GM15510 (cell line): Measurements from ENCODE around the gene CYP4F3.

Experiments used
- POLR2A ChIP-seq: IDR thresholded peaks from 3 replicates; pipeline ENCODE4 v1.6.1; 2011; ENCODE audit warnings: borderline replicate concordance; ENCODE audit not compliant: insufficient read length; ENCODE audit errors: extremely low read depth

Gene CYP4F3

GRCh38 chr19:15644816-15645215 is 4.1 kb downstream of the CYP4F3 start:
- no peak for TF ChIP-seq POLR2A

DNA sequence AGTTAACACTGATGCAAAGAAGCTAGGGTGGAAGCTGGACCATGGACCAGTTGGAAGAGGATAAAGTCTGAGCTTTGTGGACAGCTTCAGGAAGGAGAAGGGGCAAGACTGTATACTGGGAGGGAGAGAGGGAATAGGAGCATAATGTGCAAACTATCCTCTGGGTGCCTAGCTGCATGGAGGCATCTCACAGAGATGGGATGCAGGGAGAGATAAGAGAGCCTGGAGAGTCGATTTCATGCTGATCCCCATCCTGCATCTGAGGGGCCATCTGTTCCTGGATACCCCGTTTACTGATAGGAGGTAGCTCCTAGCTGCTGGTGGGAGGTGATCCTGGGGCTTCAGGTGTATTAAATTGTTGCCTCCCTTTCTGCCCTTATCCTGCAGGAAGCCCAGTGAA is 8.8 kb downstream of the CYP4F3 start:
- no peak for TF ChIP-seq POLR2A

DNA sequence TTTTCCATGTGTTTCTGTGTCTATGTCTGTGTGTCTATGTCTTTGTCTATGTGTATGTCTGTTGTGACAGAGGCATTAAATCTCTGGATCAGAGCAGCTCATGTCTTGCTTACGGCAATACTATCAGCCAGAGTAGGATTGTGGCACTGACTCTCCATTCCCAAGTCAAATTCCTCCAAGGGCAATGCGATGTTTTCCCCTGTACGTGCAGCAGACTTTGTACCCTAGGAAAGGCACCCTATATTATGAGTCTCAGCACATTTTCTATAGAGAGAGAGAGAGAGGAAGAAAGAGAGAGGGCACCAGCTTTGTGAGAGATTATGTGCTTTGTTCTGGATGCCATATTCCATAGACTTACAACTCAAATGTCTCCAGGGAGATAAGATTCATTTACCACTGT is 11.1 kb downstream of the CYP4F3 start:
- TF ChIP-seq POLR2A, result no peak

- no peak for TF ChIP-seq POLR2A
Measured at GRCh38 chr19:15652559-15653278, 12.0 kb downstream of the CYP4F3 start.

- no peak for TF ChIP-seq POLR2A
Measured at GRCh38 chr19:15656467-15656866, 15.8 kb downstream of the CYP4F3 start.

DNA sequence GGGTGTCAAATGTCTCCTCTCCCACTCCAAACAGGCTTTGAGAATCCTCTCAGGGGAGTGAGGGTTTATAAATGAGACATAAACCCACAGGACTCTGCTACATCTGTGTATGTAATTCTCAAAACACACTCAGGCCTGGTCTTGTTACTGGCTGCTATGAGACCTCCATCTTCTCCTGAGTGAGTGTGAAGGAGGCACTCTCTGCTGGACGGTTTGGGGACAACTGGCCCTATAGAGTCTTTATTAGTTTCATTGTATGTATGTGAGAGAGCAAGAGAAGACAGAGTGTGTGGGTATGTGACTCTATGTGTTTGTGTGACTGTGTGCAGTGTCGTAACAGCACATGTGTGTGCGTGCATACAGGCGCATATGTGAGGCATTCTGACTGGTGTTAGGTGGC is 22.6 kb downstream of the CYP4F3 start:
- no peak for TF ChIP-seq POLR2A

- TF ChIP-seq POLR2A, result no peak
Measured at GRCh38 chr19:15666186-15666585, 25.5 kb downstream of the CYP4F3 start.

- TF ChIP-seq POLR2A, result no peak
Measured at GRCh38 chr19:15666883-15667282, 26.2 kb downstream of the CYP4F3 start.

- no peak for TF ChIP-seq POLR2A
Measured at GRCh38 chr19:15669440-15669839, 28.7 kb downstream of the CYP4F3 start.

DNA sequence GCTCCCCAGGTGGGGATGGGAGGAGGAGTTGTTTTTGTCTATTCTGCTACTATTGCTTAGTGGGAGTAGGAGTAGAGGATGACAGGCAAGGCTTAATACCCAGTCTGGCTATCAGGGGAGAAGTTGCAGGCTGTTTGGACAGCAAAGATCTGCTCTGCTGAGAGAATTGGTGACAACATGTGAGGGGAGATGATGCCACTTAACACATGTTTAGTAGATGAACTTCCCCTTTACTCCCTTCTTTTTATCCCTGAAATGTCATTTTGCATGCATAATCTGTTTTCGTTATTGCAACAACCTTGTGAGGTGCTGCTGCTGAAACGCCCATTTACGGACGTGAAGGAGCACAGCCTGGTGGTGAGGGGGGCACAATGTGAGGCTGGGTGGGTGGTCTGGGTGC is 29.2 kb downstream of the CYP4F3 start:
- no peak for TF ChIP-seq POLR2A

DNA sequence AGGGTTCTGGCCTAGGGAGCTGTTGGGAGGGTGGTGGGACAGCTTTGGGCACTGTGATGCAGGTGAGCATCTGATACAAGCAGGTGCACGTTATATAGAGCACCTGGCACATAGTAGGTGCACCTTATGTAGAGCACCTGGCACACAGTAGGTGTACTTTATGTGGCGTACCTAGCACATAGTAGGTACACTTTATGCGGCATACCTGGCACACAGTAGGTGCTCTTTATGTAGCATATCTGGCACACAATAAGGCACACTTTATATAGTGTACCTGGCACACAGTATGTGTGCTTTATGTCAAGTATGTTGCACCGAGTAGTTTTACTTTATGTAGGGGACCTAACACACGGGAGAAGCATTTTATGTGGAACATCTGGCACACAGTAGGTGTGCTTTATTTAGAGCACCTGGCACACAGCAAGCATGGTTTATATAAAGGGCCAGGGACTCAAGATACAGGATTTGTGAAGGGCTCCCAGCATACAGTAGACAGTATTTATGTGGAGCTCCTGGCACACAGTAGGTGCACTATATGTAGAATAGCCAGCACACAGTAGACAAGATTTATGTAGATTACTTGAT is 30.6 kb downstream of the CYP4F3 start:
- no peak for TF ChIP-seq POLR2A

DNA sequence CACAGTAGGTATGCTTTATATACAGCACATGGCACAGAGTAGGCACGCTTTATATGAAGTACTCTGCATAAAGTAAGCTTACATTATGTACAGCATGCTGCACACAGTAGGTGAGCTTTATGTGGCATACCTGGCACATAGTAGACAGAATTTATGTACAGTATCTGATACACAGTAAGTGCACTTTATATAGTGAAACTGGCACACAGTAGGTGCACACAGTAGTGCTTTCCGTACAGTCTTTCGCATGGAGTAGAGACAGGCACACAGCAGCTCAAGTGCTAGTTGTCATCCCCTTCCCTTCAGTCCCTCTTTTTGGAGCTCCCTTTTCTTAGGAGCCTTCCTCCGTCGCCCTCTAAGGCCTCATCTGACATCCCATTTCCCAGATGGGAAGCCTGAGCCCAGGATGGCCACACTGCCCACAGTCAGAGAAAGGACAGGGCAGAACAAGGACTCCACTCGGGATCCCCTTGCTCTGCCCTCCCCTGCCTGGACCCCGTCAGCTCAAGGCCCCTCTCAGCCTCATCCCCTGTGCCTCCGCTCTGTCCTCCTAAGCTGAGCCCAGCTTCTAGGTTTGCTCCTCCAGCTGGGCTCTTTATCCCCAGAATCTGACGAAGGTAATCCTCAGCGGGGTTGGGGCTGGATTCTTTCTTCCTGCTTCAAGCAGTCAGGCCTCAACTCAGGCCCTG is 31.3 kb downstream of the CYP4F3 start:
- no peak for TF ChIP-seq POLR2A

DNA sequence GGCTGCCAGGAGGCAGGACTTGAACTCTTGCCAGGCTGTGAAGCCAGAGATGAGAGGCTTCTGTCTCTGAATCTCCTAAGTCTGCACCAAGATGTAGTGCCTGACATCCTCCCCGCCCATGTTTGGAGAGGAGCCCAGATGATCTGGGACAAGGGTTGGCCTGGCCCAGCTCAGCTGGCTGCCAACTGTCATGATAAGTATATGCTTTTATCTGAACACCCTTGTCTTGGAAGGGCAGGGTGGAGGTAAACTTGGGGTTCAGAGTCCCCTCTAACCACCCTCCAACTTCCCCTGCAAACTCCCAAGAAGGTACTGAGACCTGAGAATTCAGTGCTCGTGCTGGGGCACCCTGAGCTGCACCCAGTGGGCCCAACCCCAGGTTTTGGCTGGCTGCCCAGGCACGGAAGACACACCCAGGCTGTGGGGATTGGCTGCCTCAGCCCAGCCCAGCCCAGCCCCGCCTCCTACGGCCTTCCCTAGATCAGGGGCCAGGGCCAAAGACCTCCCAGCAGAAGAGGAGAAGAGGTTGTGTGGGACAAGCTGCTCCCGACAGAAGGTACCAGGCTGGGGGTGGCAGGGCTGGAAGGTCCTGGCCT is 32.0 kb downstream of the CYP4F3 start, which contains the start of gene CYP4F12:
CYP4F12 (plus strand) TSS at position 508 of the 596 bp plus-strand sequence. CDS start 443 bp downstream, outside the sequence.
- no peak for TF ChIP-seq POLR2A

DNA sequence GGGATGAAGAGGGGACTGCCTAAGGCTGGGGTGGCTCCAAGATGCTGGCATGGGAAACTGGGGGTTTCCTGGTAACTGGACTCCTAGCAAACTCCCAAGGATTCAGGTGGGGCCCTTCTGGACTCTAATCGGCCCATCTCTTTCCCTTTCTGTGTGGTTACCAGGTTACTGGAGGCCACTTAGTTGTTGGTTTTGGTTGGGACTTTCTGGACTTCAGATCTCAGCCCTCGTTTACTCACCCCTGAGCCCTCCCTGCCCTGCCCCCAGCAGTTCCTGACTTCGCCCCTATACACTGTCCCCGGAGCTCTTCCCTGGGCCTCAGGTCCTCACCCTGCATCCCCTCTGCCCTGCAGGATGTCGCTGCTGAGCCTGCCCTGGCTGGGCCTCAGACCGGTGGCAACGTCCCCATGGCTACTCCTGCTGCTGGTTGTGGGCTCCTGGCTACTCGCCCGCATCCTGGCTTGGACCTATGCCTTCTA is 32.5 kb downstream of the CYP4F3 start:
- no peak for TF ChIP-seq POLR2A

- no peak for TF ChIP-seq POLR2A
Measured at GRCh38 chr19:15675560-15675959, 34.9 kb downstream of the CYP4F3 start.

DNA sequence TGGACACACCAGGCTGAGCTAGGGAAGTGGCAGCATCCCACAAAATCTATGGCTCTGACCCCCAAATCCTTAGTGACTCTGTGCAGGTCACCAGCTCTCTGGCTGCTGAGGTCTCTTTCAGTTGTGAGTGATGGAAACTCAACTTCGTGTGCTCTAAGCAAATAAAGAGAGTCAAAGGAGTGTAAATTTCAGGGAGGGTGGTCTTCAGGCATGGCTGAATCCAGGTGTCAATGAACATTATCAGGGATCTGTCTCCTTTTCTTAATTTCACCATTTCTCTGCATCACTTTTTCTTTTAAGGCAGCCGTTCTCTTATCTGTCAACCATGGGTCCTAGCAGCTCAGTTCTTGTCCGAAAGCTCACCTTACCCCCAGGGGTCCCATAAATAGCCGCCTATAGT is 38.4 kb downstream of the CYP4F3 start:
- no peak for TF ChIP-seq POLR2A
